Right renal pelvis (tissue), 4 donors: Measurements from ENCODE around the gene VAV1. TPM values are rescaled to one million over a fixed set of nuclear protein-coding genes. Genes with fewer than 3 reads are reported as not detected.
A peak's percentile ranks its signal among the peaks of the same experiment; 100 is the strongest.
"Not testable (repeated sequence)": the region's sequence is repeated elsewhere in the genome, so short reads cannot be mapped to it uniquely, and the experiment has no call there.

Experiments
- DNase-seq, 4 donors: peaks; one replicate each; pipeline ENCODE4 v3.0.0-alpha.2; 2013; ENCODE audit warnings: low read depth in 4 of 4, low spot score in 3 of 4, missing footprints in 1 of 4
- polyA plus RNA-seq, 4 donors: library from polyadenylated mRNA; unstranded; fragments of 120-200 nt; gene quantifications; one replicate each; pipeline ENCODE4 v1.2.1, GENCODE V29; 2013; ENCODE audit not compliant: insufficient read length in 4 of 4

The VAV1 gene
- polyA plus RNA-seq, 4 donors: 1.2 to 1.7 (median 1.4) TPM

- no peak for DNase-seq
Observed at GRCh38 chr19:6838062-6838655, 65.7 kb downstream of the VAV1 start.

- no peak for DNase-seq
Observed at GRCh38 chr19:6842871-6843607, 70.5 kb downstream of the VAV1 start.

- no peak for DNase-seq
Observed at GRCh38 chr19:6847828-6848200, 75.3 kb downstream of the VAV1 start.

GRCh38 chr19:6848986-6849385 is 76.5 kb downstream of the VAV1 start:
- no peak for DNase-seq

- DNase-seq: no peak
Observed at GRCh38 chr19:6849876-6850275, 77.4 kb downstream of the VAV1 start.

GRCh38 chr19:6851359-6851758 is 78.9 kb downstream of the VAV1 start:
- no peak for DNase-seq

GRCh38 chr19:6852001-6852400 is 79.5 kb downstream of the VAV1 start:
- DNase-seq: no peak

- DNase-seq: no peak
Observed at GRCh38 chr19:6853868-6854267, 81.4 kb downstream of the VAV1 start.

- no peak for DNase-seq
Observed at GRCh38 chr19:6854758-6855157, 82.2 kb downstream of the VAV1 start.

GRCh38 chr19:6856749-6857372 is 84.4 kb downstream of the VAV1 start:
- no peak for DNase-seq

- DNase-seq: no peak
Observed at GRCh38 chr19:6861683-6862286, 89.3 kb downstream of the VAV1 start.

GRCh38 chr19:6862673-6863078 is 90.2 kb downstream of the VAV1 start:
- peak; percentile 49 to 65 (median 54) for DNase-seq

- DNase-seq: no peak
Observed at GRCh38 chr19:6864325-6864940, 91.9 kb downstream of the VAV1 start.

- no peak for DNase-seq
Observed at GRCh38 chr19:6865849-6866248, 93.3 kb downstream of the VAV1 start.

- DNase-seq: no peak
Observed at GRCh38 chr19:6866741-6867151, 94.2 kb downstream of the VAV1 start.

- no peak for DNase-seq
Observed at GRCh38 chr19:6868351-6868750, 95.8 kb downstream of the VAV1 start.

GRCh38 chr19:6869151-6869882 is 96.8 kb downstream of the VAV1 start:
- DNase-seq: not testable (repeated sequence)

- DNase-seq: no peak
Observed at GRCh38 chr19:6873708-6874431, 101.4 kb downstream of the VAV1 start.

GRCh38 chr19:6875218-6875617 is 102.7 kb downstream of the VAV1 start:
- DNase-seq: no peak

GRCh38 chr19:6876748-6877147 is 104.2 kb downstream of the VAV1 start:
- no peak for DNase-seq
